Endothelial cell (in vitro differentiated cells): ENCODE data around the gene FGF12. TPM values are rescaled to one million over a fixed set of nuclear protein-coding genes. Genes with fewer than 3 reads are reported as not detected.

Source experiments
- DNase-seq: peaks from one replicate; pipeline ENCODE4 v3.0.0; 2021; ENCODE audit warnings: low spot score
- H3K27ac Mint-ChIP-seq: one replicate; pipeline ENCODE4 v1.8.0; 2021; ENCODE audit warnings: mixed read lengths, inconsistent platforms; ENCODE audit not compliant: unreplicated experiment
- H3K27me3 Mint-ChIP-seq: one replicate; pipeline ENCODE4 v1.8.0; 2021; ENCODE audit warnings: mild to moderate bottlenecking, moderate library complexity, mixed read lengths, inconsistent platforms; ENCODE audit not compliant: unreplicated experiment
- H3K36me3 Mint-ChIP-seq: one replicate; pipeline ENCODE4 v1.8.0; 2021; ENCODE audit warnings: mild to moderate bottlenecking, low read depth, mixed read lengths, inconsistent platforms; ENCODE audit not compliant: unreplicated experiment
- H3K4me1 Mint-ChIP-seq: one replicate; pipeline ENCODE4 v1.8.0; 2021; ENCODE audit warnings: mild to moderate bottlenecking, mixed read lengths, inconsistent platforms; ENCODE audit not compliant: unreplicated experiment
- H3K4me3 Mint-ChIP-seq: one replicate; pipeline ENCODE4 v1.8.0; 2021; ENCODE audit warnings: mild to moderate bottlenecking, mixed read lengths, inconsistent platforms; ENCODE audit not compliant: unreplicated experiment
- H3K9me3 Mint-ChIP-seq: one replicate; pipeline ENCODE4 v1.8.0; 2021; ENCODE audit warnings: mixed read lengths, inconsistent platforms; ENCODE audit not compliant: unreplicated experiment
- CTCF ChIP-seq: fragments of 200-600 bp; sonication (generic); IDR thresholded peaks from one replicate; pipeline ENCODE4 v1.5.0; 2021; ENCODE audit warnings: antibody characterized with exemption; ENCODE audit not compliant: unreplicated experiment
- total RNA-seq: library from RNA; stranded (reverse); fragmentation: NEBNext Ultra II Directional; extraction: Animal tissue kit (Norgen Biotek cat#: 25700); gene quantifications from one replicate; pipeline ENCODE4 v1.2.1, GENCODE V29; 2021; ENCODE audit not compliant: unreplicated experiment

Gene FGF12
- total RNA-seq, 1 donor from 2014 or later, result 19.1 TPM

GRCh38 chr3:192219926-192220325 is 507.4 kb downstream of the FGF12 start:
- no peak for TF ChIP-seq CTCF
- Mint-ChIP-seq H3K27me3 (no peaks in the 10 kb centered on the region), H3K36me3 (no peaks in the 10 kb centered on the region), H3K4me1 (peaks cover 14% of the 10 kb centered on the region), H3K4me3 (no peak overlapping the region), H3K27ac (no peak overlapping the region), H3K9me3 (no peaks in the 10 kb centered on the region)
- DNase-seq, result no peak

GRCh38 chr3:192216067-192216466 is 511.3 kb downstream of the FGF12 start:
- Mint-ChIP-seq H3K36me3 (no peaks in the 10 kb centered on the region), H3K9me3 (no peaks in the 10 kb centered on the region), H3K4me3 (no peak overlapping the region), H3K4me1 (peaks cover 14% of the 10 kb centered on the region), H3K27ac (no peak overlapping the region), H3K27me3 (no peaks in the 10 kb centered on the region)
- no peak for DNase-seq
- TF ChIP-seq CTCF, result no peak

GRCh38 chr3:192212979-192213378 is 514.4 kb downstream of the FGF12 start:
- no peak for DNase-seq

GRCh38 chr3:192212335-192212734 is 515.0 kb downstream of the FGF12 start:
- no peaks in the 10 kb centered on the region for H3K9me3 Mint-ChIP-seq
- no peak overlapping the region for H3K27ac Mint-ChIP-seq
- H3K4me1 Mint-ChIP-seq, result peaks cover 16% of the 10 kb centered on the region
- peak; percentile 16 for TF ChIP-seq CTCF
- no peak overlapping the region for H3K4me3 Mint-ChIP-seq
- no peaks in the 10 kb centered on the region for H3K27me3 Mint-ChIP-seq
- H3K36me3 Mint-ChIP-seq, result no peaks in the 10 kb centered on the region
- DNase-seq, result no peak

More at GRCh38 chr3:192212979-192213378, 514.4 kb downstream of the FGF12 start:
- Mint-ChIP-seq H3K4me1 (peaks cover 16% of the 10 kb centered on the region), H3K9me3 (no peaks in the 10 kb centered on the region), H3K4me3 (no peak overlapping the region), H3K27ac (no peak overlapping the region), H3K27me3 (no peaks in the 10 kb centered on the region), H3K36me3 (no peaks in the 10 kb centered on the region)
- no peak for TF ChIP-seq CTCF

- H3K4me1 Mint-ChIP-seq, result peaks cover 8% of the 10 kb centered on the region
- no peaks in the 10 kb centered on the region for H3K36me3 Mint-ChIP-seq
- no peaks in the 10 kb centered on the region for H3K27me3 Mint-ChIP-seq
- no peak for TF ChIP-seq CTCF
- H3K27ac Mint-ChIP-seq, result no peak overlapping the region
- no peak for DNase-seq
- H3K4me3 Mint-ChIP-seq, result no peak overlapping the region
- H3K9me3 Mint-ChIP-seq, result no peaks in the 10 kb centered on the region
Observed at GRCh38 chr3:192207651-192208050, 519.7 kb downstream of the FGF12 start.
